ENCODE measurements around the gene SSBP4. TPM values are rescaled to one million over a fixed set of nuclear protein-coding genes. Genes with fewer than 3 reads are reported as not detected.
A peak's percentile ranks its signal among the peaks of the same experiment; 100 is the strongest.

Gene SSBP4
- total and polyA plus RNA-seq, 5 experiments from 2014 or later: 41.3 to 78.8 (median 48.1) TPM

DNA sequence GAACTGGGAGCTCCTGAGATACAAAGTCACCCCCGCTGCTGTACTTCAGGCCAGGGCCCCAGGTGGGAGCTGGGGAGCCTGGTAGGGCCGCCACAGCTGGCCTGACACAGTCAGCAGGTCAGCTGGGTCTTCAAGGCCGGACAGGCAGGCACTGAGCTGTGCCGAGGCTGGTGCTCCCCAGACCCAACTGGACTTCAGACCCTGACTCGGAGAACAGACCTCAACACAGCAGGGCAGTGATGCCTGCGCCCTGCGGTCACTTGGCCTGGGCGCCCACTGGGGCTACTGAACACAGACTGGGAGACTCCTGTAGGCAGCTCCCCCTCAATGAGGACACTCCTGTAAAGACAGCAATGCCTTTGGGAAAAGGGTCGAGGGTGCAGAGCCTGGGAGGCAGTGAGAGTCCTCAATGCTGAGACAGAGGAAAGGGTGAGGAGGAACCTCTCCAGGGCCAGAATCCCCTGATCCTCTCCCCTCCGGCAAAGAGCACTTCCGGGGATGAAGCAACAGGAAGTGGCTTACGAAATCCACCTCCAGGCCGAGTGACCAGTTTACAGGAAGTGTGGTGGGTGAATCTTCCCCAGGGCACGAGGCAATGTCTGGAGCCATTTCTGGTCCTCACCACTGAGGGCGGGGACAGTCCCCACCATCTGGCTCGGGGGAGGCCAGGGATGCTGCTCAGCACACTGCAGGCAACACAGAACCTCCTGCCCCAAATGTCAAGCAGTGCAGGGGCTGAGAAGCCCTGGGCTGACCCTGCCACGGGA, 59.5 kb downstream of the SSBP4 start:
- peaks cover 0 to 3% (median 0%) of the 10 kb centered on the region in 3 donors for H3K36me3 Mint-ChIP-seq
- peaks cover 39 to 90% (median 79%) of the 10 kb centered on the region in 4 donors for H3K4me1 Mint-ChIP-seq
- H3K4me3 Mint-ChIP-seq: peak overlapping the region in 9 of 10 donors; percentile 44 to 74 (median 52)
- H3K27me3 Mint-ChIP-seq: no peaks in the 10 kb centered on the region
- DNase-seq: peak in 1 of 10 donors; percentile 29
- peak overlapping the region; percentile 76 to 94 (median 86) for H3K27ac Mint-ChIP-seq
- no peaks in the 10 kb centered on the region for H3K9me3 Mint-ChIP-seq
- peak; percentile 59 to 64 for ATAC-seq
- POLR2A ChIA-PET: interaction anchor here (0.9 kb wide), 1 partner anchor 18 kb away, joined by 4 read pairs; no protein-coding TSS in a partner anchor

DNA sequence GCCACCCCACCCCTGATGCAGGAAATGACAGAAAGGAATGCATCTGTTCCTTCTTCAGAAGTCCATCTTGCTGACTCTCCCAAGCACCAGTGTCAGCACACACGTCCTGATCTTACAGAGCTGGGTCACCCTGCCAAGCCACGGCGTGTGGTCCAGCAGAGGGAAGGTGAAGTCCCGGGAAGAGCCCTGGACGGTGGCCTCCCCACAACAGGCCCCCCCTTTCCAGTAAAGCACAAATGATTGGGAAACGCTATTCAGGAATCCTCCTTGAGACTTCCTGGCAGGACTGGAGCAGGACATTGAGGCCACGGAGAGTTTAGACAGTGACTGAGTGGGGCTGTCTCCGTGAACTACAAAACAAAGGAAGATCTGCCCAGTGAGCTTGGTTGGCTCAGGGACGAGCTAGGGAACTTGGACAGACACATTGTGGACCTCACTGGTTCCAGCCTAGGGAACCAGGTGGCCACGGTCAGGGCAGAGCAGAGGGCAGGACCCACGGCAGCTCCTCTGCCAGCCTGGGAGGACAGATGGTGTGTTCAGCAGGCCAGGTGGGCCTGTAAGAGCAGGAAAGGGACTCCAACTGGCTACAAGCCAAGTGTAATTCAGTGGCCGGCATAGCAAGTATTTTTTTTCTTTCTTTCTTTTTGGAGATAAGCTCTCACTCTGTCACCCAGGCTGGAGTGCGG, 61.0 kb downstream of the SSBP4 start:
- Mint-ChIP-seq H3K9me3 (no peaks in the 10 kb centered on the region), H3K4me3 (peak overlapping the region in 8 of 10 donors; percentile 15 to 72 (median 42)), H3K4me1 (peaks cover 41 to 88% (median 78%) of the 10 kb centered on the region in 4 donors), H3K27ac (peak overlapping the region in 9 of 10 donors; percentile 50 to 94 (median 88)), H3K36me3 (peaks cover 0 to 3% (median 0%) of the 10 kb centered on the region in 3 donors), H3K27me3 (no peaks in the 10 kb centered on the region)
- POLR2A ChIA-PET: no interaction called here
- no peak for ATAC-seq
- DNase-seq: no peak

DNA sequence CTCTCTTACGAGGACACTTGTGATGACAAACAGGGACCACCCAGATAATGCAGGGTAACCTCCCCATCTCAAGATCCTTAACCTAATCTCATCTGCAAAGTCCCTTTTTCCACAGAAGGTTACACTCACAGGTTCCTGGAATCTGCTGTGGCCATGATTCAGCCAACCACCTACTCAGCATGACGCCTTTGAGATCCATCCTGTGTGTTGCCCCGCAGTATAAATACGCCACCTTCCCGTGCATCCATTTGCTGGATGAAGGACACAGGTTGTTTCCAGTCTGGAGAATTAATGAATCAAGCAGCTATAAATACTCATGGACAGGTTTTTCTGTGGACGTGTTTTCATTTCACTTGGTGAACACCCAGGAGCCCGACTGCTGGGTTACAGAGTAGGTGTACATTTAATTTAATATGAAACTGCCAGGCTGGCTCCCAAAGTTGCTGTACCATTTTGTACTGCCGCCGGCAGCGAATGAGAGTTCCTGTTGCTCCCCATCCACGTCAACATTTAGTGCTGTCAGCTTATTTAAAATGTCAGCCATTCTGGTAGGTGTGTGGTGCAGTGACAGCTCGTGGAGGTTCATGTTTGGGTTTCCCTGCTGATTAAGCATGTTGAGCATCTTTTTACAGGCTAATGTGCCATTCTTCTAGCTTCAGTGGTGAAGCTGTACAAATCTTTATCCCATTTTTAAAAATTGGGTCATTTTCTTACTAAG, 62.5 kb downstream of the SSBP4 start:
- POLR2A ChIA-PET: interaction anchor here (0.5 to 1.2 kb wide), 3 partner anchors 76 to 194 kb away, joined by 3 to 6 read pairs (median 4); partner anchors contain the start of gene KXD1
- H3K27ac Mint-ChIP-seq: peak overlapping the region in 4 of 10 donors; percentile 31 to 94 (median 88)
- ATAC-seq: no peak

DNA sequence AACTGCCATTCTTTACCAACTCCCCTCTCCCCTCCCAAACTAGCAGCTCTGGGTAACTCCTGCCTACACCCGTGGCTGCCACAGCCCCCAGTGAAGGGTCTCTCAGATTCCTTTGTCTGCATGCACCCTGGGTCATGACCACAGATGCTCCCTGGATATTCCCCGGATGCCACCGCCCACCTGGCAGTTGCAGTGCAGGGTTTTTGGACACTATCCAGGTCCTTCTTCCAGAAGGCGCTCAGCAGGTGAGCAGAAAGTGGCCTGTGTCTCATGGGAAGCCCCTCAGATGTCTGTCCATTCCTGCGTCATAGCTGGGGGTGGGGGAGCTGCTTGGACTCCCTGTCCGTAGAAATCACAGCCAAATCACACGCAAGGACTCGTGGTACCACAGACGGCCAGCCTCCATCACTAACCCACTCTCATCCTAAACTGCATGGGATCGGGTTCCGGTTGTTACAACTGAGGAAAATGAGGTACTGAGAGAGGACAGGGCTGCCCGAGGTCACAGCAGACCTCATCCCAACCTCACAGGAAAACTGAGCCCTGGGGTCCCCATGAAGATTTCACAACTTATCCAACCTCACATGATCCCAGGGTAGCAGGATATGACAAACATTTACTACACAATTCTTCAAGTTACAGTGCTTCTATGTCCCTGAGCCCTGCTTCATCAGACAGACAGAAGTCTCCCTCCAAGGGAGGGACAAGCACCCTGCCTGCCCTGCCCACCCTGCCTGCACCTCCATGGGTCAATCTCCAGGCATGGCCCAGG, 64.1 kb downstream of the SSBP4 start:
- peak overlapping the region in 2 of 10 donors; percentile 14 to 52 for H3K27ac Mint-ChIP-seq
- ATAC-seq (no peak), DNase-seq (no peak)
- peaks cover 34 to 91% (median 77%) of the 10 kb centered on the region in 4 donors for H3K4me1 Mint-ChIP-seq
- no peaks in the 10 kb centered on the region for H3K9me3 Mint-ChIP-seq
- no peaks in the 10 kb centered on the region for H3K27me3 Mint-ChIP-seq
- H3K36me3 Mint-ChIP-seq: peaks cover 0 to 3% (median 0%) of the 10 kb centered on the region in 3 donors
- peak overlapping the region in 1 of 10 donors; percentile 36 for H3K4me3 Mint-ChIP-seq
- POLR2A ChIA-PET: no interaction called here

More for the DNA sequence above, 62.5 kb downstream of the SSBP4 start:
- H3K9me3 Mint-ChIP-seq: no peaks in the 10 kb centered on the region
- DNase-seq: no peak
- peaks cover 35 to 91% (median 79%) of the 10 kb centered on the region in 4 donors for H3K4me1 Mint-ChIP-seq
- H3K36me3 Mint-ChIP-seq: peaks cover 0 to 3% (median 0%) of the 10 kb centered on the region in 3 donors
- H3K27me3 Mint-ChIP-seq: no peaks in the 10 kb centered on the region
- peak overlapping the region in 1 of 10 donors; percentile 13 for H3K4me3 Mint-ChIP-seq

Small RNA genes lying within 50 kb of the gene (microRNA-seq; reads per million reads assigned to microRNA genes)
- gene MIR3189 (ENCODE audit: borderline microRNAs expressed): not detected

Other genes starting within 250 kb of the SSBP4 start
- gene IFI30, start 245.6 kb upstream of the SSBP4 start, total RNA-seq: 10 to 100 TPM; 13.7 to 15.3 TPM
- 1 to 10 TPM; 3.3 to 7.1 (median 5.4) TPM for gene IFI30, start 245.6 kb upstream of the SSBP4 start, polyA plus RNA-seq
- 1 to 10 TPM; 5.8 to 7.0 TPM for gene MPV17L2, start 226.2 kb upstream of the SSBP4 start, total RNA-seq
- gene MPV17L2, start 226.2 kb upstream of the SSBP4 start, polyA plus RNA-seq: 10 to 100 TPM in 1 of 3 donors, 1 to 10 TPM in 2; 5.1 to 12.2 (median 9.4) TPM
- 1 to 10 TPM; 2.9 to 3.8 TPM for gene RAB3A, start 215.4 kb upstream of the SSBP4 start, total RNA-seq
- gene RAB3A, start 215.4 kb upstream of the SSBP4 start, polyA plus RNA-seq: 1 to 10 TPM; 1.3 to 2.3 (median 1.8) TPM
- not detected for gene PDE4C, start 193.0 kb upstream of the SSBP4 start, total RNA-seq
- gene PDE4C, start 193.0 kb upstream of the SSBP4 start, polyA plus RNA-seq: not detected
- gene IQCN, start 144.9 kb upstream of the SSBP4 start, total RNA-seq: 1 to 10 TPM; 7.4 to 8.4 TPM
- gene IQCN, start 144.9 kb upstream of the SSBP4 start, polyA plus RNA-seq: under 1 TPM in 2 of 3 donors, not detected in 1; 0.06 to 0.15 TPM
- 100 to 1,000 TPM; 181 to 189 TPM for gene JUND, start 137.8 kb upstream of the SSBP4 start, total RNA-seq
- 100 to 1,000 TPM in 1 of 3 donors, 10 to 100 TPM in 2; 43.3 to 169 (median 69.1) TPM for gene JUND, start 137.8 kb upstream of the SSBP4 start, polyA plus RNA-seq
- gene LSM4, start 96.3 kb upstream of the SSBP4 start, total RNA-seq: 10 to 100 TPM; 82.1 to 84.0 TPM
- 100 to 1,000 TPM; 162 to 198 (median 181) TPM for gene LSM4, start 96.3 kb upstream of the SSBP4 start, polyA plus RNA-seq
- 10 to 100 TPM; 55.9 to 61.0 TPM for gene PGPEP1, start 78.8 kb upstream of the SSBP4 start, total RNA-seq
- gene PGPEP1, start 78.8 kb upstream of the SSBP4 start, polyA plus RNA-seq: 10 to 100 TPM in 1 of 3 donors, 1 to 10 TPM in 2; 9.3 to 11.9 (median 9.7) TPM
- not detected for gene GDF15, start 33.2 kb upstream of the SSBP4 start, total RNA-seq
- not detected for gene GDF15, start 33.2 kb upstream of the SSBP4 start, polyA plus RNA-seq
- gene LRRC25, start 21.8 kb upstream of the SSBP4 start, total RNA-seq: under 1 TPM; 0.16 to 0.39 TPM
- under 1 TPM in 2 of 3 donors, not detected in 1; 0.13 to 0.26 TPM for gene LRRC25, start 21.8 kb upstream of the SSBP4 start, polyA plus RNA-seq
- gene ISYNA1, start 18.7 kb downstream of the SSBP4 start, total RNA-seq: 10 to 100 TPM; 62.5 to 63.7 TPM
- gene ISYNA1, start 18.7 kb downstream of the SSBP4 start, polyA plus RNA-seq: 10 to 100 TPM; 28.3 to 53.2 (median 40.4) TPM
- 10 to 100 TPM; 23.7 to 24.1 TPM for gene ELL, start 102.7 kb downstream of the SSBP4 start, total RNA-seq
- 10 to 100 TPM in 1 of 3 donors, 1 to 10 TPM in 2; 7.6 to 11.0 (median 9.3) TPM for gene ELL, start 102.7 kb downstream of the SSBP4 start, polyA plus RNA-seq
- 100 to 1,000 TPM; 235 to 236 TPM for gene FKBP8, start 124.2 kb downstream of the SSBP4 start, total RNA-seq
- gene FKBP8, start 124.2 kb downstream of the SSBP4 start, polyA plus RNA-seq: 100 to 1,000 TPM in 2 of 3 donors, 10 to 100 TPM in 1; 87.0 to 125 (median 106) TPM
- 10 to 100 TPM; 96.2 to 97.9 TPM for gene KXD1, start 138.5 kb downstream of the SSBP4 start, total RNA-seq
- gene KXD1, start 138.5 kb downstream of the SSBP4 start, polyA plus RNA-seq: 10 to 100 TPM; 68.3 to 80.2 (median 79.4) TPM
- gene UBA52, start 152.5 kb downstream of the SSBP4 start, total RNA-seq: 1,000 to 10,000 TPM; 1,986 to 2,036 TPM
- 1,000 to 10,000 TPM; 1,743 to 2,077 (median 1,903) TPM for gene UBA52, start 152.5 kb downstream of the SSBP4 start, polyA plus RNA-seq
- 100 to 1,000 TPM; 138 to 165 TPM for gene REX1BD, start 169.4 kb downstream of the SSBP4 start, total RNA-seq
- gene REX1BD, start 169.4 kb downstream of the SSBP4 start, polyA plus RNA-seq: 100 to 1,000 TPM; 165 to 196 (median 176) TPM
- not detected for gene CRLF1, start 187.4 kb downstream of the SSBP4 start, total RNA-seq
- 1 to 10 TPM in 1 of 3 donors, under 1 TPM in 1, not detected in 1; 0.55 to 1.1 TPM for gene CRLF1, start 187.4 kb downstream of the SSBP4 start, polyA plus RNA-seq
- gene TMEM59L, start 193.5 kb downstream of the SSBP4 start, total RNA-seq: not detected
- gene TMEM59L, start 193.5 kb downstream of the SSBP4 start, polyA plus RNA-seq: under 1 TPM in 2 of 3 donors, not detected in 1; 0.09 to 0.27 TPM
- gene KLHL26, start 217.6 kb downstream of the SSBP4 start, total RNA-seq: 10 to 100 TPM; 12.1 to 13.9 TPM
- gene KLHL26, start 217.6 kb downstream of the SSBP4 start, polyA plus RNA-seq: 1 to 10 TPM; 3.3 to 5.7 (median 5.3) TPM